Smooth muscle cell of the brain vasculature (primary cell): ENCODE measurements around the gene IQCB1.
"Not testable (repeated sequence)": the region's sequence is repeated elsewhere in the genome, so short reads cannot be mapped to it uniquely, and the experiment has no call there.

Experiments used
- DNase-seq: peaks from one replicate; pipeline ENCODE4 v3.0.0-alpha.2; 2012; ENCODE audit warnings: low read depth, low spot score

Gene IQCB1, protein sequence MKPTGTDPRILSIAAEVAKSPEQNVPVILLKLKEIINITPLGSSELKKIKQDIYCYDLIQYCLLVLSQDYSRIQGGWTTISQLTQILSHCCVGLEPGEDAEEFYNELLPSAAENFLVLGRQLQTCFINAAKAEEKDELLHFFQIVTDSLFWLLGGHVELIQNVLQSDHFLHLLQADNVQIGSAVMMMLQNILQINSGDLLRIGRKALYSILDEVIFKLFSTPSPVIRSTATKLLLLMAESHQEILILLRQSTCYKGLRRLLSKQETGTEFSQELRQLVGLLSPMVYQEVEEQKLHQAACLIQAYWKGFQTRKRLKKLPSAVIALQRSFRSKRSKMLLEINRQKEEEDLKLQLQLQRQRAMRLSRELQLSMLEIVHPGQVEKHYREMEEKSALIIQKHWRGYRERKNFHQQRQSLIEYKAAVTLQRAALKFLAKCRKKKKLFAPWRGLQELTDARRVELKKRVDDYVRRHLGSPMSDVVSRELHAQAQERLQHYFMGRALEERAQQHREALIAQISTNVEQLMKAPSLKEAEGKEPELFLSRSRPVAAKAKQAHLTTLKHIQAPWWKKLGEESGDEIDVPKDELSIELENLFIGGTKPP

GRCh38 chr3:121834671-121835464 is at the start of gene IQCB1, which contains the start of gene EAF2:
Gene IQCB1 (minus strand): TSS chr3:121835060. CDS start chr3:121828960, 6,100 bp downstream.
Gene EAF2 (plus strand): TSS chr3:121835209. CDS start chr3:121835286, 77 bp downstream.
- peak; percentile 85 for DNase-seq

DNA sequence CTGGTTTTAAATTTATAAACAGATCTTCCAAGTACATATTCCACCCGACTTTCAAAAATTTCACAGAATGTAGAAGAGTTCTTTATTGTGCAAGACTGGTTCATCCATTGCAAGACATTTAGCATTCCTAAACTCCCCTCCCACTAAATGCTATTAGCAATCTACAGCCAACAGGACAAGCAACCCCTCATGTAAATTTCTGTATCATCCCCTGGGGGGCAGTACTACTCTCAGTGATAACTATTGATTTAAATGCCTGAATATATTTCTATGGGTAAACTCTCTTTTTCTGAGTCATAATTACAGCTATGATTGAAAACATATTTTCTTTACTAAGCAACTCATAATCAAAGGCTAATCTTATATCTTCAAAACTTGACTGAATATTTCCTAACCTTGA is 48.6 kb upstream of the IQCB1 start:
- no peak for DNase-seq

GRCh38 chr3:121878411-121878810 is 43.6 kb upstream of the IQCB1 start:
- DNase-seq = no peak

- no peak for DNase-seq
These were observed 36.6 kb upstream of the IQCB1 start for GRCh38 chr3:121871430-121871829.

GRCh38 chr3:121870717-121871116 is 35.9 kb upstream of the IQCB1 start:
- no peak for DNase-seq

- DNase-seq = no peak
These were observed 34.9 kb upstream of the IQCB1 start for GRCh38 chr3:121869736-121870135.

GRCh38 chr3:121863801-121864200 is 28.9 kb upstream of the IQCB1 start:
- DNase-seq = no peak

GRCh38 chr3:121863247-121863646 is 28.4 kb upstream of the IQCB1 start:
- not testable (repeated sequence) for DNase-seq

GRCh38 chr3:121857778-121858177 is 22.9 kb upstream of the IQCB1 start:
- not testable (repeated sequence) for DNase-seq

GRCh38 chr3:121855555-121855954 is 20.7 kb upstream of the IQCB1 start:
- DNase-seq = no peak

- no peak for DNase-seq
These were observed 17.4 kb upstream of the IQCB1 start for GRCh38 chr3:121852256-121852655.

DNA sequence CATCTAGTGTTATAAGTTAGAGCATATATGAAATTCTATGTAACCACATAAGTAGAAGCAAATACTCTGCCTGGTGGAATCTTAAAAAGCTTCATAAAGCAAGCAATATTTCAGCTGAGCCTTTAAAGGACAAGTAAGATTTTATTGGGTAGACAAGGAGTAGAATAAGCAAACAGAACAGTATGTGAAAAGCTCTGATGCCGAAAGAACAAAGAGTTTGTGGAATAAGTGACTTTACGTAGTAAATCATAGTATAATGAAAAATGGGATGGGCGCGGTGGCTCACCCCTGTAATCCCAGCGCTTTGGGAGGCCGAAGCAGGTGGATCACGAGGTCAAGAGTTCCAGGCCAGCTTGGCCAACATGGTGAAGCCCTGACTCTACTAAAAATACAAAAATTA is 10.0 kb upstream of the IQCB1 start:
- DNase-seq = no peak

GRCh38 chr3:121839962-121840361 is 5.1 kb upstream of the IQCB1 start:
- DNase-seq = no peak

DNA sequence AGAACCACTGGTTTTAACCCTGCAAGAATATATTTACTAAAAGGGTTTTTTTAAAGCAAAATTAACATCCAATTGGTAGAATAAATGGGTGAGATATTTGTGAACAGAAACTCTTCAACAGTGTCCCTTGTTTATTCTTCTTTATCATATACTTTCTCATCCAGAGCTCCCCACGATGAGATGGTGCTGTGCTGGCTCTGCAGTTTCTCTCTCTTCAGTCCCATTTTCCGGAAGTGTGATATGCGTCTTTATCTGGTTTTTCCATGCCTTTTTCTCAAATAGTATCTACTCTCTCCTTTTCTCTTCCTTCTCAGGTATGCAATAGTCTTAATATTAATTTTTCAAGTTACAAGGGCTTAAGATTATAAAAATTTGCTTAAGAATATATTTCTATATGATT is 1.6 kb upstream of the IQCB1 start:
- DNase-seq = no peak

DNA sequence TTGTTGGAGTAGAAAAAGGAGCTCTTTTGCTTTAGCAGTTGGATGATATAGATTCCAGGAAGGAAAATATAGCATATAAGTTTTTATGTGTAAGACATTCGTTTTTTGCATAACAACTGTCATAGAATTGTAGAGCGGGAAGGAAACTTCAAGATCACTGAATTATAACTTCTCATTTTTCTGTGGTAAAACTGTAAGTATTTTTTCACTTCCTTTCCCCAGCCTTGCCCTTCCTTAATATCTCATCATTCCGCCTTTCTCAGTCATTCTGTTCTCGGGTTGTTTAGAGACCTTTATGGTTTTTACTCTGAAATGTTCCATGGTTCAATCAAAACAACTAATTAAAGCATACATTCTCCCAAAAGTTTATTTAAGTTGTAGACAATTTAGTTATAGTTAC is 1.2 kb upstream of the IQCB1 start:
- DNase-seq = no peak

GRCh38 chr3:121835465-121835801 is 573 bp upstream of the IQCB1 start:
- DNase-seq = no peak

GRCh38 chr3:121834157-121834670 is 646 bp downstream of the IQCB1 start:
- DNase-seq = peak; percentile 1

GRCh38 chr3:121822973-121823372 is 11.9 kb downstream of the IQCB1 start:
- DNase-seq = no peak

DNA sequence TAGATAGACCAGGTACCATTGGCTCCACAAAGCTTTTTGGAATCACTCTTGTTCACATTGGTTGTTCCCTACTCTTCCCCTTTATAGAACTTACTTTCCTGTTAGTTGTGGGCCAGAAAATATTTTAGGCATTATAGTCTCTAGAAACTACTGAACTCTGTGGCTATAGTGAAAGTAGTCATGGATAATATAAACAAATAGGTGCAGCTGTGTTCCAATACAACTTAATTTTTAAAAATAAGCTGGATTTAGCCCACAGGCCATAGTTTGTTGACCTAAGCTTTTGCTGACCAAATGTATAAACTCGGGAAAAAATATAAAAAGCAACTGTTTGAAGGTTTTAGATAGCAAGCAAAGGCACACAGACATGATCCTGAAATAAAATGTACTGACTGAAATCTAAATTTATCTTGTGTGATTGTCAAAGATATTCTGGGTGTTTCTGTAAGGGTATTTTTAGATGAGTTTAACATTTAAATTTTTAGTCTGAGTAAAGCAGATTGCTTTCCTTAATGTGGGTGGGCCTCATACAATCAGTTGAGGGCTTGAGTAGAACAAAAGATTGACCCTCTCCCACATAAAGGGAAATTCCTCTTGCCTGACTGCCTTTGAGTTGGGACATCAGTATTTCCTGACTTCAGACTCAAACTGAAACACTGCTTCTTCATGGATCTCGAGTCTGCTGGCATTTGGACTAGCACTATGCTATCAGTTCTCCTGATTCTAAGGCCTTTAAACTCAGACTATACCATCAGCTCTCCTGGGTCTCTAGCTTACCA is 13.2 kb downstream of the IQCB1 start:
- no peak for DNase-seq

DNA sequence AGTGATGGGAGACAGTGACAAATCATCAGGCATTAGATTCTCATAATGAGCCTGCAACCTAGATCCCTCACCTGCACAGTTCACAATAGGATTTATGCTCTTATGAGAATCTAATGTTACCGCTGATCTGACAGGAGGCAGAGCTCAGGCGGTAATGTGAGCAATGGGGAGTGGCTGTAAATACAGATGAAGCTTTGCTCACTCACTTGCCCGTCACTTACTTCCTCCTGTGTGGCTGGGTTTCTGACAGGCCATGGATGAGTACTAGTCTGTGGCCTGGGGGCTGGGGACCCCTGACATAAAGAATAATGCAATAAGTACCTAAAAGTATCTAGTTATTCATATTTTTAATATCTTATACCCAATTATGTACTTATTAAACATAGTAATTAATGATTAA is 15.6 kb downstream of the IQCB1 start:
- no peak for DNase-seq

DNA sequence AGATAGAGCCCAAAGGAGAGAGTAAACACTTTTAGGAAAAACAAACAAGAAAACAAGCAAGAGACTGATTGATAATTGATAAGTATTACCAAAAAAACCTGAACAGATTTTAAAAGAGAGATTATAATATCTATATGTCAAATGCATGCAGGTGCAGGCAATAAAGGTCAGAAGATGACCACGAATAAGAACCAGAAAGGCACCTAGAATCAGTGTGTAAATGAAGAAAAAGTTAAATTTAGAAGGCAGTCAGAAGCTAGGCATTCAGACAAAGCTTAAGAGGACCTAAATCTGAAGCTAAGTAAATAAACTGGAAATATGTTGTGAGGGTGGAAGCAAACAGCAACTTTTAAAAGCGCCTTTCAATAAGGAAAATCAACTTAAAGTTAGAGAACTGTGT is 16.3 kb downstream of the IQCB1 start:
- no peak for DNase-seq
